NCI-H2227 treated with DMSO at 0.1 percent for 48 hours (cell line): ENCODE data around the gene TTC39C.
"Not testable (repeated sequence)": the region's sequence is repeated elsewhere in the genome, so short reads cannot be mapped to it uniquely, and the experiment has no call there.

ENCODE experiments used
- DNase-seq: peaks from one replicate; lab custom pipeline; 2025; lab: John Stamatoyannopoulos, UW

TTC39C gene

GRCh38 chr18:24018299-24018886, 3.8 kb downstream of the TTC39C start:
- DNase-seq: no peak

- DNase-seq: no peak
Observed at GRCh38 chr18:24019641-24020331, 5.2 kb downstream of the TTC39C start.

GRCh38 chr18:24021505-24021904, 7.0 kb downstream of the TTC39C start:
- no peak for DNase-seq

DNA sequence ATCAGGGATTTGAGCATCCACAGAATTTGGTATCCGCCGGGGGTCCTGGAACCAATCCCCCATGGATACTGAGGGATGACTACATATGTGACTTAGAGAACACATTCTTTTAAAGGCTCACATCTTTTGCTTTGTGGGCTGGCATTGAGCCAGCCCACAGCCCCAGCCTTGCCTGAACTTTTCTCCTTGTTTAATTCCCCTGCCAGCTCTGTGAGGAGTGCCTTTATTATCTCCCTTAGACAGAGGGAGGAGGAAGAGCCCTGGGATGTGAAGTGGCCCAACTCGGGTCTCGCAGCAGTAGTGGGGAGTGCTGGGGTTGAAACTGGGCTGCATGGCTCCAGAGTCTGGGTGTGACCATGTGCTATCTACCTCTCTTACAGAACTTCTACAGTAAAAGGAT, 7.6 kb downstream of the TTC39C start:
- DNase-seq: no peak

DNA sequence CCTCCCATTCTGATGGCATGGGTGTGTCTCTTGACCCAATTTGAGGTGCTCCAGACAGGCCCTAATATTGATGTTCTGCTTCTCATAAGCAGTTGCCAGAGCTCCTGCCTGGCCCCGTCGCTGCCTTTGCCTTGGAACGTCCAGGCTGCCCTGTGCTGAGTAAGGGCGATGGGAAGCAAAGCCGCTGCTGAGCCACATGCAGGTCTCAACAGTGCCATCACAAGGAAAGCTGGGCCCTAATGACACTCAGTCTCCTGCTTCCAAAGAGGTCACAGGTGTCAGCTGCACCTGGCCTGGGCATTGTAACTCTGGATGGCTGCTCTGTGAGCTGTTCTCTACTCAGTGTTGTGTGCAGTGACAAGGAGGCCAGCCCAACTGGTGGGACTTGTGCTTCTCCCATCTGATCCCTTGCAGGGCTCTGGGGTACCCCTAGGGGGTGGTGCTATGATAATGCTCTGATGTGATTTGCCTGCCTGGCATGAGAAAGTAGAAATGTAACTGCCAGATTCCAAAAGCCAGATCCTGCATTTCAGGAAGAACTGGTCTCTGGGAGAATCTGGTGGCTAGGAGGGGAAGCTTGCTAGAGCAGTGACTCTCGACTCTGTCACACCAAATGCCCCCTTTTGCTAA, 8.7 kb downstream of the TTC39C start:
- no peak for DNase-seq

DNA sequence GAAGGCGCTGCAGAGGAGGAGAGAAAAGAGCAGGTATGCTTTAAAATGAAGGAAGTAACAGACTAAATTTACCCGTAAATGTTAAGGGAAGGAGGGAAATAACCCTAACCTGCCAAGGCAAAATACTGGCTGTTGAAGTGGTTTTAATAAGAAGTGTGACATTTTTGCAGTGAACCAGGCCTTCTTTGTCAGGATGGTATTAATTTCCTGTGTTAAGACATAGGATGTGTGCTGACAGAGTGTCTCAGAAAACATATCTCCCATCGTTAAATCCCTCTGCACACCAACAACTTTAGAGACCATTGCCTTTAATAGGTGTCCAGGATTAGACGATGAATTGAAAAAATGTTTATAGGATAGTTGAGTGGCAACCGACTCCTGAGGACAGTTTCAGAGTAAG, 9.9 kb downstream of the TTC39C start:
- DNase-seq: no peak

GRCh38 chr18:24026457-24026856, 11.9 kb downstream of the TTC39C start:
- no peak for DNase-seq

GRCh38 chr18:24027156-24027827, 12.7 kb downstream of the TTC39C start:
- no peak for DNase-seq

DNA sequence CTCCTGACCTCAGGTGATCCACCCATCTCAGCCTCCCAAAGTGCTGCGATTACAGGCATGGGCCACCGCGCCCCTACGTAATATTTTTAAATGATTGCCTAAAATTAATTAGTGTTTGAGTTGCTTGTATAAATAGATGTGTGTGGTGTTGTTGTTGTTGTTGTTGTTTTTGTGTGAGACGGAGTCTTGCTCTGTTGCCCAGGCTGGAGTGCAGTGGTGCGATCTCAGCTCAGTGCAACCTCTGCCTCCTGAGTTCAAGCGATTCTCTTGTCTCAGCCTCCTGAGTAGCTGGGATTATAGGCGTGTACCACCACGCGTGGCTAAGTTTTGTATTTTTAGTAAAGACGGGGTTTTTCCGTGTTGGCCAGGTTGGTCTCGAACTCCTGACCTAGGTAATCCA, 14.4 kb downstream of the TTC39C start:
- not testable (repeated sequence) for DNase-seq

DNA sequence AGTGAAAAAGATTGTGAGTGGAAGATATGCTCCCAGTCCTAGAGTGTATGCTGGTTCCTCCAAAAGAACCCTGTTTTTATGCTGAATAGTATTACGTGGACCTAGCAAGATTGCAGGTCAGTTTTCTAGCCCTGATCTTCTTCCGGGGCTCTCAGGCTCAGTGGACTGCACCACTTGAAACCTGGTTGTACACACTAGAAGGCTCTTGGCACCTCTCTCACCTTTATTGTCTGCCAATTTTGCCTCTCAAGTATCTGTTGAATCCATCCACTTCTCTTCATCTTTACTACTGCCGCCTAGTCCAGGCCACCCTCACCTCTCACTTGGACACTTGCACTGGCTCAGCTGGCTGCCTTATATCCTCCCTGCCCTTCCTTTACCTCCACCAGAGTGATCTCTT, 16.8 kb downstream of the TTC39C start:
- DNase-seq: no peak

- no peak for DNase-seq
Observed at GRCh38 chr18:24031916-24032315, 17.4 kb downstream of the TTC39C start.

GRCh38 chr18:24033641-24034412, 19.3 kb downstream of the TTC39C start:
- DNase-seq: no peak

GRCh38 chr18:24035316-24035715, 20.8 kb downstream of the TTC39C start:
- no peak for DNase-seq

DNA sequence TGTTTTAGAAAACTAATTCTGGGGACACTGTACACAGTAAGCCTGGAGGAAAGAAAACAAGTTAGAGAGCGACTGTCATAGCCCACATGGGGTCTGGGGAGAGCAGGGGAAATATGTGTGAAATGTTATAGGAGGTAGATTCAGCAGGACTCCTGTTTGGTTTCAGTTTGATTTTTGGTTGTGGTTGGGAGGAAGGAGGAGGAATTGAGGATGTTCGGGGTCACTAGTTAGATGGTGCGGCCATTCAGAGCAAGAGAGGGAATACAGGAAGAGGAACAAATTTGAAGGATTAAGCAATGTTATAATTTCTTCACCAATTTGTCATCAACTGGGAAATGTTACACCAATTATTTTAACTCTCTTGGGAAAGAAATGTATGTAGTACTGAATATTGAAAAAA, 25.1 kb downstream of the TTC39C start:
- DNase-seq: no peak

- DNase-seq: no peak
Observed at GRCh38 chr18:24041691-24042090, 27.1 kb downstream of the TTC39C start.

- DNase-seq: no peak
Observed at GRCh38 chr18:24043403-24043802, 28.8 kb downstream of the TTC39C start.

GRCh38 chr18:24048261-24048660, 33.7 kb downstream of the TTC39C start:
- no peak for DNase-seq

GRCh38 chr18:24049142-24049541, 34.6 kb downstream of the TTC39C start:
- DNase-seq: no peak

DNA sequence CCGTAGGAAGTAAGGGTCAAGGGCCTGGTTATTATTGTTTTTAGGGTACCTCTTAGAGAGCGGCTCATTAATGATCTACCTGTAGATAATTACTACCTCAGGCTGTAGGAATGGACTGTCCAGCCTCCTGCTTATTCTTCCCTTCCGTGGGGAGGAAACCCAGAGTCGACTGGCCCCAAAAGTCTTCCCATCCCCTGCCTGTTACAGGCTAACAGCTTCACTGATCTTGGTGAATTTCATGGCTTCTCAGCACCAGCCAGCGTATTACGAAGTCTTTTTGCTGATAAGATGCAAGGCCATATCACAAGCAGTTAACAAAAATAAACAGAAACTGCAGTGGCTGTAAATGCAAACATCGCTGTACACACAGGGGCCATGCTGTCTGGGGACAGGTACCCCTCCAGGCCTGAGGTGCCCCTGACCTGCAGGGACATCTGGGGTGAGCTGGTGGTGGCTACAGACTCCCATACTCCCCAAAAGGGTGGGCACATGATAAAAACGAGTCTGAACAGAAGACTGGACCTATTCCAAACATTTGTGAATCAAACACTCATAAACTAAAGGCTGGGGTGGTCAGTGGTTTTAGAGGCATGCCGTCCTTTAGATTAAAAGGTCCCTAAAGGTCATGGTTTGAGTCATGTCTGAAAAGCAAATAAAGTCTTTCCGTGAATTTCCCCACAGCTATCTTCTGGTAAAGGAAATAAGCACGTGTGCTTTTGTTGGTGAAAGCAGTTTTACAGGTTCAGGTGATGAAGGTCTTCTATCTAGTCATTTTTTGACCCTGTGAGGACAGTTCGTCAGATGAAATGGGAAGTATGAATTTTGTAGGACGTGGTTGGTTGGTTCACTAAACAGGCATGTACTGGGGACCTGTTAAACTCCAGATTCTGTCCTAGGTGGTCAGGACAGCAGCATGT, 36.7 kb downstream of the TTC39C start:
- no peak for DNase-seq

DNA sequence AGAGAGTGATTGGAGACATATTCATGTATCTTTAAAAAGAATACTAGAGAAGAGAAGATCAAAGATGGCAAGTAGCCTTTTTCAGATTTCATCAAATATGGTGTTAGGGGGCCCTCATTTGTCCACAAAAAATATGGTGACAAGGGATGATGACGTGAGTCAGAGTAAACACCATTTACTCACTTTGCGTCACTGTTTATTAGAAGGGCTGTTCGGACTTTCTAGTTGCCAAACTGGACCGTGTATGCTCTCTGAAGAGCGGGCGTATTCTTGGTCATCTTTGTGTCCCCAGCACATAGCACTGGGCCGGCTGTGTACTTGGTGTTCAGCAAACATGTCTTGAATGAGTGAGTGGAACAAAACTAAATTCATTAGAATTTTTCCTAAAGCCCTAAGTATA, 37.5 kb downstream of the TTC39C start:
- DNase-seq: no peak

DNA sequence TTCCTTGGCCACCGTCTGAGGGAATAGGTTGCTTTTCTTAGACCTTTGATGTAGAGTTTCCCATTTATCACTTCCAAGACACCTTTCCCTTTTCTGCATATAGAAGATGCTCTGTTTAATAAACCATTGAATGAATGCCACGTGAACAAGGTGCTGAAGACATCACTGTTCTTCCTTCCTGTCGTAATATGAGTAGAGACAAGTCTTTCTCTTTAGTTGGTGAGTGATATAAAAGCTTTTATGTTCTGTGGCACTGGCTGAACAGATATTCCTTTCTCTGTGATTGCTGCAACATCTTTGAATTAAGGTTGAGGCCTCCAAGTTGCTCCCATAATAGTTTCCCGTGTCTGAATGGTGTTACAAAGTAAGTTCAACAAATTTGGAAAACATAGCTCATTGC, 38.7 kb downstream of the TTC39C start:
- DNase-seq: no peak
